B cell (primary cell): ENCODE measurements around the gene RAN. TPM values are rescaled to one million over a fixed set of nuclear protein-coding genes. Genes with fewer than 3 reads are reported as not detected.

ENCODE experiments used
- ATAC-seq: fragments of 200-7000 bp; cut with Tn5 transposase; one replicate; pipeline ENCODE4 v1.10.0; 2021; ENCODE audit warnings: low read depth, mild to moderate bottlenecking, moderate number of reproducible peaks, moderate library complexity
- CTCF ChIA-PET: fragments of 350-600 bp; sonication (Branson Sonifier 250); formaldehyde crosslinking; loops from one replicate; lab custom pipeline; 2021; ENCODE audit warnings: antibody characterized with exemption, inconsistent platforms; lab: Charles Lee
- POLR2A ChIA-PET: fragments of 350-600 bp; sonication (Branson Sonifier 250); formaldehyde crosslinking; loops from one replicate; lab custom pipeline; 2021; ENCODE audit warnings: antibody characterized with exemption; lab: Charles Lee
- DNase-seq: peaks from one replicate; pipeline ENCODE4 v3.0.0; 2013
- H2AFZ ChIP-seq: 2 replicates; pipeline ENCODE4 v1.6.1; 2012; ENCODE audit warnings: mild to moderate bottlenecking, low read depth, low read length; ENCODE audit not compliant: insufficient read depth, poor library complexity, severe bottlenecking
- H3K27ac ChIP-seq, 2 donors: 1 replicate in 1 of 2; 2 replicates in 1 of 2; pipeline ENCODE4 v1.5.1; 2012 to 2013; ENCODE audit warnings: low read length in 2 of 2, mild to moderate bottlenecking in 2 of 2, moderate library complexity in 1 of 2
- H3K27me3 ChIP-seq, 4 experiments: fragments of 200-600 bp in 1 of 4; sonication (generic) in 1 of 4; replicated peaks in 1 of 4; 1 replicate in 2 of 4; 2 replicates in 2 of 4; pipeline versions ENCODE4 v1.6.1 to v1.7.0; 2013 to 2016; ENCODE audit warnings: low read length in 3 of 4, mild to moderate bottlenecking in 2 of 4, mixed read lengths in 1 of 4, moderate library complexity in 1 of 4; ENCODE audit not compliant: insufficient read depth in 4 of 4, control insufficient read depth in 3 of 4; ENCODE audit errors: control extremely low read depth in 1 of 4
- H3K36me3 ChIP-seq, 2 experiments: replicated peaks in 1 of 2; 1 replicate in 1 of 2; 2 replicates in 1 of 2; pipeline versions ENCODE4 v1.6.1 to v1.7.1; 2013; ENCODE audit warnings: low read length in 1 of 2; ENCODE audit not compliant: insufficient read depth in 2 of 2, control insufficient read depth in 1 of 2; ENCODE audit errors: control extremely low read depth in 1 of 2, extremely low read depth in 1 of 2
- H3K4me1 ChIP-seq, 2 donors: fragments of 200-600 bp in 1 of 2; sonication (generic) in 1 of 2; 1 replicate in 1 of 2; 2 replicates in 1 of 2; pipeline versions ENCODE4 v1.5.1 to v1.6.1; 2013 to 2017; ENCODE audit warnings: low read length in 2 of 2; ENCODE audit not compliant: control insufficient read depth in 2 of 2, insufficient read depth in 2 of 2
- H3K4me2 ChIP-seq: replicated peaks from 2 replicates; pipeline ENCODE3; 2012; ENCODE audit warnings: mild to moderate bottlenecking, low read depth, low read length; ENCODE audit not compliant: poor library complexity, severe bottlenecking
- H3K4me3 ChIP-seq, 5 experiments: fragments of 200-600 bp in 1 of 5; sonication (generic) in 1 of 5; 1 replicate in 3 of 5; 2 replicates in 2 of 5; pipeline versions ENCODE4 v1.5.1 to v1.7.0; 2011 to 2016; ENCODE audit warnings: low read length in 4 of 5, mild to moderate bottlenecking in 4 of 5, low read depth in 2 of 5, control low read depth in 1 of 5, moderate library complexity in 1 of 5; ENCODE audit not compliant: insufficient read depth in 1 of 5; ENCODE audit errors: control extremely low read depth in 1 of 5, extremely low read depth in 1 of 5
- H3K79me2 ChIP-seq: fragments of 200-600 bp; sonication (generic); one replicate; pipeline ENCODE4 v1.6.0; 2016; ENCODE audit warnings: low read length; ENCODE audit not compliant: control insufficient read depth, insufficient read depth
- H3K9ac ChIP-seq: fragments of 200-600 bp; sonication (generic); 2 replicates; pipeline ENCODE4 v1.6.1; 2017; ENCODE audit warnings: mild to moderate bottlenecking, low read length, moderate library complexity
- H3K9me3 ChIP-seq, 3 donors: one replicate each; pipeline versions ENCODE4 v1.6.1 to v1.7.1; 2013; ENCODE audit warnings: low read length in 2 of 3; ENCODE audit not compliant: control insufficient read depth in 2 of 3, insufficient read depth in 1 of 3; ENCODE audit errors: control extremely low read depth in 1 of 3
- H4K20me1 ChIP-seq: 2 replicates; pipeline ENCODE4 v1.6.0; 2012; ENCODE audit warnings: mild to moderate bottlenecking, low read length; ENCODE audit not compliant: insufficient read depth, control insufficient read depth, poor library complexity, severe bottlenecking
- H3K27ac Mint-ChIP-seq: one replicate; pipeline ENCODE4 v1.8.0; 2021; ENCODE audit warnings: mixed read lengths
- H3K27me3 Mint-ChIP-seq: one replicate; pipeline ENCODE4 v1.8.0; 2021; ENCODE audit warnings: mixed read lengths
- H3K4me1 Mint-ChIP-seq: one replicate; pipeline ENCODE4 v1.8.0; 2021; ENCODE audit warnings: mixed read lengths
- H3K4me3 Mint-ChIP-seq: one replicate; pipeline ENCODE4 v1.8.0; 2021; ENCODE audit warnings: mixed read lengths
- H3K9me3 Mint-ChIP-seq: one replicate; pipeline ENCODE4 v1.8.0; 2022; ENCODE audit warnings: mixed read lengths; ENCODE audit not compliant: insufficient read depth
- EZH2 ChIP-seq: IDR thresholded peaks from 2 replicates; pipeline ENCODE4 v1.6.1; 2012; ENCODE audit warnings: borderline replicate concordance, low read depth, mild to moderate bottlenecking, moderate library complexity, low read length; ENCODE audit not compliant: insufficient read depth, poor library complexity, severe bottlenecking
- WGBS: methylation state at CpG from one replicate; pipeline ENCODE4 v1.1.5; 2013; ENCODE audit warnings: missing lambda C conversion rate; ENCODE audit not compliant: insufficient coverage; 5-methylcytosine and 5-hydroxymethylcytosine counted together
- intact Hi-C: fragments of 100-400 bp; cut with micrococcal nuclease; formaldehyde crosslinking; loops from one replicate; pipeline ENCODE4 v1.10.0; 2022
- polyA plus RNA-seq: library from polyadenylated mRNA; depleted of rRNA; stranded (reverse); fragments of >200 nt; gene quantifications from 2 replicates; pipeline ENCODE4 v1.2.3, GENCODE V29; 2012
- total RNA-seq, 2 donors: library from RNA; stranded (reverse); fragments of 120-200 nt in 1 of 2; gene quantifications; 1 replicate in 1 of 2; 2 replicates in 1 of 2; pipeline versions ENCODE4 v1.2.3 to v1.2.4, GENCODE V29; 2013 to 2022
- TF ChIP-seq, protein P1 (sequence below): fragments of 200-600 bp; IDR thresholded peaks from one replicate; pipeline ENCODE4 v1.8.0; 2022; ENCODE audit warnings: antibody characterized with exemption, mild to moderate bottlenecking

Gene RAN
- total and polyA plus RNA-seq, 2 donors (not counting 1 experiment from before 2014, with no cell fraction given): 298 to 339 TPM

DNA sequence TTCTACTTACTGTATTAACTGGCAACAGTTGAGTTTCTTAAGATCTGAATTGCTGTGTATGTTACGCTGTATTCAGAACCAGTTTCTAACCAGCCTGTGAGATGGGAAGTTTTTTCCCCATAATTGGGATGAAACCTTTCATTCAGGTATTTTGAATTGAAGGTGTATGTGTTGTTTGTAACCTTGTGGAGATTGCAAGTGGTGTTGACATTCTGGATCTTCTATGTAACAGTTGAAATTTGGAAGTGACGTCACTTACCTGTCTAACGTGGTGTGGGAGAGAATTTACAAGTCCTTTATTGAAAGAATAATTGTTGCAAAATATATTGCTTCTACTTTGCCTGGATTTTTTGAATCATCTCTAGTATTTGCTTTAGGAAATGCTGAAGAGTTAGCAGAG is 5.5 kb downstream of the RAN start:
- peaks cover 15 to 38% of the 10 kb centered on the region in 2 experiments for H3K36me3 ChIP-seq
- no CpG with 5 or more reads among the region's 3 CpGs for WGBS
- ATAC-seq: no peak
- peaks cover 24% of the 10 kb centered on the region for H4K20me1 ChIP-seq
- no peaks in the 10 kb centered on the region for H3K9me3 Mint-ChIP-seq
- H3K4me3 Mint-ChIP-seq: no peak overlapping the region
- peaks cover 41 to 46% of the 10 kb centered on the region in 2 donors for H3K4me1 ChIP-seq
- no peak overlapping the region for H3K4me3 ChIP-seq
- ChIA-PET CTCF (no interaction called here), POLR2A (no interaction called here)
- H3K27ac Mint-ChIP-seq: no peak overlapping the region
- no peaks in the 10 kb centered on the region for H3K9me3 ChIP-seq
- no peak overlapping the region for H3K27ac ChIP-seq
- H3K4me2 ChIP-seq: no peak overlapping the region
- H3K4me1 Mint-ChIP-seq: peaks cover 61% of the 10 kb centered on the region
- H3K27me3 ChIP-seq: no peaks in the 10 kb centered on the region
- no peak for DNase-seq
- intact Hi-C loops: loop anchor here (10.0 kb wide), 3 partner anchors 63 to 1207 kb away; partner anchors contain the start of gene PUS1
- no peaks in the 10 kb centered on the region for H3K27me3 Mint-ChIP-seq
- TF ChIP-seq, protein P1, sequence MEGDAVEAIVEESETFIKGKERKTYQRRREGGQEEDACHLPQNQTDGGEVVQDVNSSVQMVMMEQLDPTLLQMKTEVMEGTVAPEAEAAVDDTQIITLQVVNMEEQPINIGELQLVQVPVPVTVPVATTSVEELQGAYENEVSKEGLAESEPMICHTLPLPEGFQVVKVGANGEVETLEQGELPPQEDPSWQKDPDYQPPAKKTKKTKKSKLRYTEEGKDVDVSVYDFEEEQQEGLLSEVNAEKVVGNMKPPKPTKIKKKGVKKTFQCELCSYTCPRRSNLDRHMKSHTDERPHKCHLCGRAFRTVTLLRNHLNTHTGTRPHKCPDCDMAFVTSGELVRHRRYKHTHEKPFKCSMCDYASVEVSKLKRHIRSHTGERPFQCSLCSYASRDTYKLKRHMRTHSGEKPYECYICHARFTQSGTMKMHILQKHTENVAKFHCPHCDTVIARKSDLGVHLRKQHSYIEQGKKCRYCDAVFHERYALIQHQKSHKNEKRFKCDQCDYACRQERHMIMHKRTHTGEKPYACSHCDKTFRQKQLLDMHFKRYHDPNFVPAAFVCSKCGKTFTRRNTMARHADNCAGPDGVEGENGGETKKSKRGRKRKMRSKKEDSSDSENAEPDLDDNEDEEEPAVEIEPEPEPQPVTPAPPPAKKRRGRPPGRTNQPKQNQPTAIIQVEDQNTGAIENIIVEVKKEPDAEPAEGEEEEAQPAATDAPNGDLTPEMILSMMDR: no peak
- TF ChIP-seq EZH2: no peak
- no peak overlapping the region for H3K9ac ChIP-seq
- peaks cover 29% of the 10 kb centered on the region for H3K79me2 ChIP-seq
- no peak overlapping the region for H2AFZ ChIP-seq
